ENCODE data around the gene VEZF1.

Gene VEZF1

GRCh38 chr17:57925361-57925990 is 62.6 kb downstream of the VEZF1 start:
- peak; percentile 38 to 65 for DNase-seq

- DNase-seq = peak; percentile 78 to 93
These were observed 63.4 kb downstream of the VEZF1 start for GRCh38 chr17:57924677-57925076.

All from NCI-H446 (cell line).